Measurements from ENCODE around the gene SLC25A23. TPM values are rescaled to one million over a fixed set of nuclear protein-coding genes. Genes with fewer than 3 reads are reported as not detected.
A peak's percentile ranks its signal among the peaks of the same experiment; 100 is the strongest.

Gene SLC25A23
- total and polyA plus RNA-seq, 2 donors: 24.1 to 91.1 TPM

DNA sequence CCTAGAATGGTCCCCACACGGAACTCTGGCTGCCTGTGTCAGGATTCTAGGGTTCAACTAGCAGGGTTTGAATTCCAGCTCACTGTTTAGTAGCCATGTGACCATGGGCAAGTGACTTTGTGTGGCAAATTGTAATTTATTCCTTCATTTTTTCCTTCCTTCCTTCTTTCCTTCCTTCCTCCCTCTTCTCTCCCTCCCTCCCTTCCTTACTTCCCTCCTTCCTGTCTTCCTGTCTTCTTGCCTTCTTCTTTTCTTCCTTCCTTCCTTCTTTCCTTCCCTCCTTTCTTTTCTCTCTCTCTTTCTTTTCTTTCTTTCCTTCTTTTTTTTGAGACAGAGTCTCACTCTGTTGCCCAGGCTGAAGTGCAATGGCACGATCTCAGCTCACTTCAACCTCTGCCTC is 30.5 kb upstream of the SLC25A23 start:
- H3K4me3 ChIP-seq (ENCODE audit: low read depth, low read length): no peak overlapping the region
- H3K36me3 ChIP-seq (ENCODE audit: insufficient read depth): no peaks in the 10 kb centered on the region
- no peak overlapping the region for H3K27ac ChIP-seq (ENCODE audit: low read depth)
- WGBS: 80% methylated on average over 2 of the region's 2 CpGs
- DNase-seq (ENCODE audit: extremely low spot score): no peak
- no peaks in the 10 kb centered on the region for H3K4me1 ChIP-seq (ENCODE audit: insufficient read depth)

DNA sequence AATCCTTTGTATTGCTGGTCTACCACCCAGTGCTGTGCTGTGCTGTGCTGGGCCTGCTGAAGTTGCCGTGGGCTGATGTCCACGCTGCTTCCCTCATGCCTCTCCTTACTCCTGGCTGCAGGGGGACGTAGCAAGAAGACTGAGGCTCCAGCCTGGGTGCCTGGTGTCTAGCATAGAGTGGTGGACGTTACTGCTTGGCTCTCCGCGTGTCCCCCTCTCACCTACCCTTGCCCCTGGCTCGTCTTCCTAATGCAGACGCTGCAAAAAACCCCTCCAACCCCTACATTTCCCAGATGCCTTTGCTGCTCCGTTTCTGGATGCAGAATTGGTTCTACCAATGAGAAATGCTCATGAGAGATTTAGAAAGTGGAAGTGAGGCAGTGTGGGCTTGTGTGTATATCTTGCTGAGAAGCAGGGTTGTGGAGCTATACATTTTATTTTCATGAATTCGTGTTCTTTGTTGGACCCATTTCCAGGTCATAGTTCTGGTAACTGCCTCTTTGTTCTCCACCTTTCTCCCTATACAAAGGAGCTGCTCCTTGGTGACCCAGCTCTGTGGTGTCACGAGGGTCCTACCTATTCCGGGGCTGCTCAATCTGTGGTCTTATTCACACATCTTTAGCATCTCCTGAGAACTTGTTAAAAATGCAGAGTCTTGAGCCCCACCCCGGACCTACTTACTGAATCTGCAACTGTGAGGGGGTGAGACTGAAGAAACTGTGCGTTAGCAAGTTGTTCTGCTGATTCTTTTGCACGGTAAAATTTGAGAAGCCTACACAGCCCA is 29.9 kb upstream of the SLC25A23 start:
- 58% methylated on average over 15 of the region's 15 CpGs for WGBS
- no peaks in the 10 kb centered on the region for H3K4me1 ChIP-seq (ENCODE audit: insufficient read depth)
- no peak overlapping the region for H3K27ac ChIP-seq (ENCODE audit: low read depth)
- H3K4me3 ChIP-seq (ENCODE audit: low read depth, low read length): no peak overlapping the region
- DNase-seq (ENCODE audit: extremely low spot score): no peak
- H3K36me3 ChIP-seq (ENCODE audit: insufficient read depth): no peaks in the 10 kb centered on the region

DNA sequence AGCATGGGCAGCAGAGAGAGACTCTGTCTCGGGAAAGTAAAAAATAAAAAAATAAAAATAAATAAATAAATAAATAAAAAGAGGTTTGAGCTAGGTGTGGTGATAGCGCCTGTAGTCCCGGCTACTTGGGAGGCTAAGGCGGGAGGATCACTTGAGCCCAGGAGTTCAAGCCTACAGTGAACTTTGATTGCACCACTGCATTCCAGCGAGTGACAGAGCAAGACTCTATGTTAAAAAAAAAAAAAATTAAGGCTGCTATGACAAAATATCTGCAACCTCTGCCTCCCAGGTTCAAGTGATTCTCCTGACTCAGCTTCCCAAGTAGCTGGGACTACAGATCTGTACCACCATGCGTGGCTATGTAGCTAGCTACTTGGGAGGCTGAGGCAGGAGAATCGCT is 25.2 kb upstream of the SLC25A23 start:
- Histone ChIP-seq H3K27ac (ENCODE audit: low read depth) (no peak overlapping the region), H3K4me3 (ENCODE audit: low read depth, low read length) (no peak overlapping the region), H3K4me1 (ENCODE audit: insufficient read depth) (no peaks in the 10 kb centered on the region), H3K36me3 (ENCODE audit: insufficient read depth) (no peaks in the 10 kb centered on the region)
- WGBS: 91% methylated on average over 7 of the region's 7 CpGs
- DNase-seq (ENCODE audit: extremely low spot score): no peak

DNA sequence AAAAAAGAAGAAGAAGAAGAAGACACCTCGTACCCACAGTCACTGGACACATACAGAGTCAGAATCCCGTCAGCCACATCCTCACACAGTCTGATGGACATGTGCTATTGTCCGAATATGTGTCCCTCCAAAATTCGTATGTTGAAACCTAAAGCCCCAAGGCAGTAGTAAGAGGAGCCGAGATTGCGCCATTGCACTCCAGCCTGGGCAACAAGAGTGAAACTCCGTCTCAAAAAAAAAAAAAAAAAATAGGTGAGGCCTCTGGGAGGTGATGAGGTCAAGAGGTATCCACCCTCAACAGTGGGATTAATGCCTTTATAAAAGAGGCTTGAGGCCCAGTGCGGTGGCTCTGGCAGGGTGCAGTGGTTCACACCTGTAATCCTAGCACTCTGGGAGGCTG is 24.6 kb upstream of the SLC25A23 start:
- Histone ChIP-seq H3K4me3 (ENCODE audit: low read depth, low read length) (no peak overlapping the region), H3K27ac (ENCODE audit: low read depth) (no peak overlapping the region), H3K4me1 (ENCODE audit: insufficient read depth) (no peaks in the 10 kb centered on the region), H3K36me3 (ENCODE audit: insufficient read depth) (no peaks in the 10 kb centered on the region)
- 84% methylated on average over 8 of the region's 8 CpGs for WGBS
- no peak for DNase-seq (ENCODE audit: extremely low spot score)

DNA sequence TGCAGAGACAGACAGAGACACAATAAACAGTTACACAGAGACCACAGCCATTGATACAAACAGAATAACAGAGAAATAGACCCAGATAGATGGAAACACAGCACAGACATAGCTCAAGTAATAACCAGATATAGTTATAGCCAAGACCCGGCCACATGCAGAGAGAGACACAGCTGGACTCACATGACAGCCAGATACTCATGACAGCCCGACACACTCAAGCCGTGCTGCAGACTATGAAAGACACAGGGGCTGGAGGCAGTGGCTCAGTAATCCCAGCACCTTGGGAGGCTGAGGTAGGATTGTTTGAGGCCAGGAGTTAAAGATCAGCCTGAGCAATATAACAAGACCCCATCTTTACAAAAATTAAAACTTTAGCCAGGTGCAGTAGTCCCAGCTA is 23.6 kb upstream of the SLC25A23 start:
- no peaks in the 10 kb centered on the region for H3K36me3 ChIP-seq (ENCODE audit: insufficient read depth)
- no peak overlapping the region for H3K4me3 ChIP-seq (ENCODE audit: low read depth, low read length)
- no peaks in the 10 kb centered on the region for H3K4me1 ChIP-seq (ENCODE audit: insufficient read depth)
- no peak for DNase-seq (ENCODE audit: extremely low spot score)
- no peak overlapping the region for H3K27ac ChIP-seq (ENCODE audit: low read depth)
- WGBS: 30% methylated on average over 3 of the region's 3 CpGs

DNA sequence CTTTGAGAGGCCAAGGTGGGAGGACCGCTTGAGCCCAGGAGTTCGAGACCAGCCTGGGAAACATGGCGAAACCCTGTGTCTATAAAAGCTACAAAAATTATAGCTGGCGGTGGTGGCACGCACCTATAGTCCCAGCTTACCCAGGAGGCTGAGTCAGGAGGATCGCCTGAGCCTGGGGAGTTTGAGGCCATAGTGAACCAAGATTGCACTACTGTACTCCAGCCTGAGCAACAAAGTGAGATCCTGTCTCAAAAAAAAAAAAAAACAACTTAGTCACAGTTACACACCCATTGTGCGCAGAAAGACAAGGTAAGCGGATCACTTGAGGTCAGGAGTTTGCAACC is 22.7 kb upstream of the SLC25A23 start:
- 97% methylated on average over 8 of the region's 8 CpGs for WGBS

DNA sequence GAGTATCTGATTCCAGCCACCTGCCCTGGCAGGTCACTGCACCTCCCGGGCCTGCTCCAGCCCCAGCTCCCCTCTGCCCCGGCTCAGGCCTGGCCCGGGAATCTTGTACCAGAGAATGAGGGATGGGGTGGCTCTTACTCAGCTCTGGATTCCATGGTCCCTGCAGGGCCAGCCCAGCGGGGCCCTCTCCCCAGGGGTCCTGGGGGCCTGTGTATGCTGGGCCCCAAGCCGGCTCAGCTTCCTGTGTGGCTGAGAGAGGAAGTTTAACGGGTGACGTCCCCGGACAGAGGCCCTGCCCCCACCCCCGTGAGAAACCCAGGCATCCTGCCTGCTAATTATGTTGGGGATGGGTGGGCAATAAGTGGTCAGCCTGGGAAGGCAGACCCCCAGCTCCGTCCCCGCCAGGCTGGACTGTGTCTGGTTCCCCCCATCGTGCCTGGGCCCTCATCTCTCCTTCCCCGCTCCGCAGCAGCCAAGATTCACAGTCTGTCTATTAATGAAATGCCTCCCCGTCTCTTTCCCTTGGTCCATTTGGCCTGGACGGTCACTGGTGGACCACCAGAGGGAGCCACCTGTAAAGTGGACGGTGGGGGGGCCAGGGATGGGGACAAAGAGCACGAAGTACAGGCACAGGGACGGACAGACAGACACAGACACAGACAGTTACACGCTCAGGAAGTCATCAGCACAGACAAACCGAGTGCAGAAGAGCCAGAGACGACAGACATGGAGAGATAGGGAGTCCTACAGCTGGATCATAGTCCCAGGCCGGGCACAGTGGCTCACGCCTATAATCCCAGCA is 22.1 kb upstream of the SLC25A23 start, which contains the start of gene DENND1C:
Gene DENND1C, minus strand, starts transcription at position 247 of the 802 bp plus-strand sequence. Its CDS starts 92 bp downstream, at position 155.
- H3K4me3 ChIP-seq (ENCODE audit: low read depth, low read length): peak within 1 kb of the TSS; percentile 19

More for the DNA sequence above, 22.7 kb upstream of the SLC25A23 start:
- H3K27ac ChIP-seq (ENCODE audit: low read depth): no peak overlapping the region
- H3K36me3 ChIP-seq (ENCODE audit: insufficient read depth): no peaks in the 10 kb centered on the region
- no peak for DNase-seq (ENCODE audit: extremely low spot score)
- no peaks in the 10 kb centered on the region for H3K4me1 ChIP-seq (ENCODE audit: insufficient read depth)
- no peak overlapping the region for H3K4me3 ChIP-seq (ENCODE audit: low read depth, low read length)

DNA sequence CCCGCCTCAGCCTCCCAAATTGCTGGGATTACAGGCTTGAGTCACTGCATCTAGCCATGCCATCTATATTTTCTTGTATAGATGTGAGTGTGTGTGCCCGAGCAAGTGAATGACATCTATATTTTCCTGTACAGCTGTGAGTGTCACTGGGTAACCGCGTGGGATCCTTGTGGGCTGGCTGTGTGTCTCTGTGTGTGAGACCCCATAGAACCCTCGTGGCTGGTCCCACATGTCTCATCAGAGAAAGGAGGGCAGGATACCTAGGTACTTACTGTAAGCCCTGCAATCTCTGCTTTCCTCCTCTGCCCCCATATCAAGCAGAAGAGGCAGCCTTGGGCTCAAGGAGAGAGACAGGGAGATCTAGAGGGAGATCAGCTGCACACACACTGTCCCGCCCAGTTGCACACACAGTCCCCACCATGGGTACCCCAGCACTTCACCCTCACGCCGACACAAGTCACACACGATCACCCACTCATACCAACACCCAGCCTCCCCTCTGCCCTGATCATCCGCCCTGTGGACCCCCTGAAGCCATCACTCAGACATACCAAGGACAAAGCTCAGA is 21.3 kb upstream of the SLC25A23 start:
- peak overlapping the region; percentile 19 for H3K4me3 ChIP-seq (ENCODE audit: low read depth, low read length)
- H3K27ac ChIP-seq (ENCODE audit: low read depth): no peak overlapping the region
- 75% methylated on average over 10 of the region's 10 CpGs for WGBS
- H3K4me1 ChIP-seq (ENCODE audit: insufficient read depth): no peaks in the 10 kb centered on the region
- H3K36me3 ChIP-seq (ENCODE audit: insufficient read depth): no peaks in the 10 kb centered on the region
- no peak for DNase-seq (ENCODE audit: extremely low spot score)

More for the DNA sequence above, 22.1 kb upstream of the SLC25A23 start, which contains the start of gene DENND1C:
- no peaks in the 10 kb centered on the region for H3K4me1 ChIP-seq (ENCODE audit: insufficient read depth)
- H3K27ac ChIP-seq (ENCODE audit: low read depth): no peak within 1 kb of the TSS
- H3K36me3 ChIP-seq (ENCODE audit: insufficient read depth): no peaks in the 10 kb centered on the region
- WGBS: 36% methylated on average over 24 of the region's 24 CpGs
- DNase-seq (ENCODE audit: extremely low spot score): no peak

DNA sequence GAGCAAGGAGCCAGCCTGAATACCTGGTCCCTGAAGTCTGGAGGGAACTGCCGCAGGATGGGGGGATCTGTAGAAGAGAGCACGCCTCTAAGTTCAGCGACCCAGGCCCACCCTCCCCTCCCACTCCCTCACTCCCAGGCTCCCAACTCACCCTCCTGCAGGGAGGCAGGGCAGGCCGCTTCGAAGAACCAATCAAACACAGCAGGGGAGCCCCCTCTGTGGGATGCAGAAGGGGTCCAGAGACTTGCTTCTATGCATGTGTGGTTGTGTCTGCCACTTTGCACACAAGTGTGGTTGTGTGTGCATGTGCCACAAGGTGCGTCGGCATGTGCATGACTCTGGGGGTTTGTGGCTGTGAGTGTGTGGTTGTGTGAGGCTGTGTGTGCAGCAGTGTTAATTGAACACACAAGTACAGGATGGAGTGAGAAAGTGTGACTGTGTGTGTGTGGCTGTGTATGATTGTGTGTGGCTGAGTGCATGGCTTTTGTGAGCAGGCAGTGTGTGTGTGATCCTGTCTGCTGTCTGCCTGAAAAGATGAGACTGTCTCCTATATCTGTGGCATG is 20.3 kb upstream of the SLC25A23 start:
- H3K36me3 ChIP-seq (ENCODE audit: insufficient read depth): no peaks in the 10 kb centered on the region
- no peak for DNase-seq (ENCODE audit: extremely low spot score)
- H3K27ac ChIP-seq (ENCODE audit: low read depth): no peak overlapping the region
- 48% methylated on average over 7 of the region's 7 CpGs for WGBS
- no peak overlapping the region for H3K4me3 ChIP-seq (ENCODE audit: low read depth, low read length)
- no peaks in the 10 kb centered on the region for H3K4me1 ChIP-seq (ENCODE audit: insufficient read depth)

DNA sequence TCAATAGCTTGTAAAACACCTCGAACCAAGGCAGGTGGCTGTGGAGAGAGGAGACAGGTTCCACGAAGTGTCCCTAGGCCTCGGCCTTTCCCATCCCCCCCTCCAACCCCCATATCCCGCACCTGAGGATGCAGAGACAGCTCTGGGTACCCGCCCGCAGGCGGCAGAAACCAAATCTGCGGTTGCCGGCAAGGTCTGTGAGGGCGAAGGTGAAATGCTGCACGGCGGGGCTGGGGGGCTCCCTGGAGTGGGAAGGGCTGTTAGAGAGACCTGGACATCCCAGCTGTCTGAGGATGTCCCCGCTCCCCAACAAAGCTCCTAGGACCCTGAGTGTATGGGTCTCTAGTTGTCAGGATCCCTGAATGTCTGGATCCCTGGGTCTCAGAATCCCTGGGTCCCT is 19.2 kb upstream of the SLC25A23 start:
- 79% methylated on average over 13 of the region's 13 CpGs for WGBS
- H3K4me3 ChIP-seq (ENCODE audit: low read depth, low read length): no peak overlapping the region
- DNase-seq (ENCODE audit: extremely low spot score): no peak
- H3K27ac ChIP-seq (ENCODE audit: low read depth): no peak overlapping the region
- H3K4me1 ChIP-seq (ENCODE audit: insufficient read depth): no peaks in the 10 kb centered on the region
- H3K36me3 ChIP-seq (ENCODE audit: insufficient read depth): no peaks in the 10 kb centered on the region

DNA sequence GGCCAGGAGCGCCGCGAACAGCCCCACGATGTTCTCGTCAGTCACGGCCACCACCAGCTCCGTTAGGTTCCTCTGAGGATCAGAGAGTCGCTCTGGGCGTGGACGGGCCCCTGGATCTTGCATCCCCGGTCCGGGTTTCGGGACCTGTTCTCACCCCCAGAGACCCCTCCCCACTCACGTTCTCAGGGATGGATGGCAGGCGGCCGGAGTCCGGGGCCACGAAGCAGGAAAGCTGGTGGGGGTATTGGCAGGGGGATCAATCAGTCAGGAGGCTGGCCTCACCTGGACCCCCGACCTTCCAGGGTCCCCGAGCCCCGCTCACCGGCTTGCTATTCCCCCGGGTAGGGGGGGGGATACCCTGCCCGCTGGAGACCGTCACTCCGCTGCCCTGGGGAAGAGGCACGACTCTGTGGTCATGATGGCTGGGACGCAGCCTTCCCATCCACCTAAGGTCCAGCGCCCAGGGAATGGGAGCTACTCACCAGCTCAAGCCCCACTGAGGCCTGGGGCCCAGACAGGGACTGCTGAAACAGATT is 17.4 kb upstream of the SLC25A23 start:
- no peak overlapping the region for H3K27ac ChIP-seq (ENCODE audit: low read depth)
- H3K4me1 ChIP-seq (ENCODE audit: insufficient read depth): no peaks in the 10 kb centered on the region
- WGBS: 24% methylated on average over 29 of the region's 29 CpGs
- no peak overlapping the region for H3K4me3 ChIP-seq (ENCODE audit: low read depth, low read length)
- no peak for DNase-seq (ENCODE audit: extremely low spot score)
- H3K36me3 ChIP-seq (ENCODE audit: insufficient read depth): no peaks in the 10 kb centered on the region

DNA sequence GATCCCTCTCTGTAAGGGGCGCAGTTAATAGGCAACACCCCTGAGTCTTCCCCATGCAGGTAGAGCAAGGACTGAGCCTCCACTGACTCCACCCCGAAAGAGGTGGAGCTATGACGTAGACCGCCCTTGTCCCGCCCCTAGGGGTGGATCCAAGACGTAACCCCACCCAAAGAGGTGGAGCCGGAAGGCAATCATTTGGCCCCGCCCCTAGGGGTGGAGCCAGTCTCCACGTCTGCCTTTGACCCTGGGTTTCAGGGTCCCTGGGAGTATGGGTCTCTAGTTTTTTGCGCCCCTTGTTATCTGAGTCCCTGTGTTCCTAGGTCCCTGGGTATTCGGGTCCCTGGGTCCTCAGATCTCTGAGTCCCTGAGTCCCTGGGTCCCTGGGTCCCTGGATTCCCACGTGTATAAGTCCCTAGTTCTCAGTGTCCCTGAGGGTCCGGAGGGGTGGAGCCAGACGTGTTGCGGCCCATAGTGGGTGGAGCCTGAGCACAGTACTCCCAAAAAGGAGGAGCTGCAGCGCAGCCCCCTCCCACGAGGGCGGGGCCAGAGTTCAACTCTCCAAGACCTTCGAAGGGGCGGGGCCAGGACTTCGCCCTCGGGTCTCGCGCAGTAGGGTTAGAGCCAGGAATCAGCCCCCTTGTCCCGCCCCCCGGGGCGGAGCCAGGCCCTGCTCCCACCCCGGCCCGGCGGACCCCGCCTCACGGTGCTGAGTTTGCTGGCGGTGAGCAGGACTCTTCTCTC is 16.7 kb upstream of the SLC25A23 start:
- Histone ChIP-seq H3K27ac (ENCODE audit: low read depth) (no peak overlapping the region), H3K36me3 (ENCODE audit: insufficient read depth) (no peaks in the 10 kb centered on the region), H3K4me1 (ENCODE audit: insufficient read depth) (no peaks in the 10 kb centered on the region), H3K4me3 (ENCODE audit: low read depth, low read length) (no peak overlapping the region)
- 10% methylated on average over 33 of the region's 33 CpGs for WGBS
- DNase-seq (ENCODE audit: extremely low spot score): peak; percentile 8
